Endodermal cell (in vitro differentiated cells): Measurements from ENCODE around the gene PFKFB2. TPM values are rescaled to one million over a fixed set of nuclear protein-coding genes. Genes with fewer than 3 reads are reported as not detected.

Source experiments
- DNase-seq: peaks from one replicate; pipeline ENCODE4 v3.0.0-alpha.2; 2017
- H3K27ac ChIP-seq: 2 replicates; pipeline ENCODE4 v1.5.1; 2013; ENCODE audit warnings: mild to moderate bottlenecking, low read depth, low read length, moderate library complexity
- H3K27me3 ChIP-seq: 2 replicates; pipeline ENCODE4 v1.6.1; 2013; ENCODE audit warnings: mild to moderate bottlenecking, low read length, moderate library complexity; ENCODE audit not compliant: insufficient read depth, control insufficient read depth, poor library complexity, severe bottlenecking
- H3K36me3 ChIP-seq: 2 replicates; pipeline ENCODE4 v1.7.0; 2013; ENCODE audit warnings: mild to moderate bottlenecking, low read length, moderate library complexity; ENCODE audit not compliant: control insufficient read depth, insufficient read depth
- H3K4me1 ChIP-seq: one replicate; pipeline ENCODE4 v1.7.0; 2013; ENCODE audit warnings: low read length; ENCODE audit not compliant: control insufficient read depth, insufficient read depth
- H3K4me3 ChIP-seq: 2 replicates; pipeline ENCODE4 v1.5.1; 2013; ENCODE audit warnings: mild to moderate bottlenecking, low read length, moderate library complexity
- H3K9ac ChIP-seq: 2 replicates; pipeline ENCODE4 v1.6.1; 2013; ENCODE audit warnings: mild to moderate bottlenecking, low read length, moderate library complexity; ENCODE audit not compliant: poor library complexity, severe bottlenecking; ENCODE audit errors: extremely low read depth
- H3K9me3 ChIP-seq: 2 replicates; pipeline ENCODE4 v1.6.1; 2013; ENCODE audit warnings: mild to moderate bottlenecking, low read length, moderate library complexity; ENCODE audit not compliant: control insufficient read depth
- H3K27ac Mint-ChIP-seq: 2 replicates; pipeline ENCODE4 v1.8.0; 2020; ENCODE audit warnings: mixed read lengths
- H3K27me3 Mint-ChIP-seq: 2 replicates; pipeline ENCODE4 v1.8.0; 2021; ENCODE audit warnings: mild to moderate bottlenecking, mixed read lengths; ENCODE audit not compliant: insufficient read depth
- H3K36me3 Mint-ChIP-seq: 2 replicates; pipeline ENCODE4 v1.8.0; 2020; ENCODE audit warnings: low read depth, mixed read lengths
- H3K4me1 Mint-ChIP-seq: 2 replicates; pipeline ENCODE4 v1.8.0; 2020; ENCODE audit warnings: mixed read lengths
- H3K4me3 Mint-ChIP-seq: 2 replicates; pipeline ENCODE4 v1.8.0; 2020; ENCODE audit warnings: mild to moderate bottlenecking, moderate library complexity, mixed read lengths
- H3K9me3 Mint-ChIP-seq: 2 replicates; pipeline ENCODE4 v1.8.0; 2020; ENCODE audit warnings: mild to moderate bottlenecking, mixed read lengths
- WGBS, 2 experiments: methylation state at CpG; one replicate each; pipeline versions ENCODE4 v1.1.5 to v1.1.7; 2013; ENCODE audit warnings: missing lambda C conversion rate in 2 of 2, mixed read lengths in 1 of 2; ENCODE audit not compliant: insufficient coverage in 1 of 2, insufficient read length in 1 of 2; 5-methylcytosine and 5-hydroxymethylcytosine counted together
- total RNA-seq, 2 donors: library from RNA; stranded (reverse); fragmentation: NEBNext Ultra II Directional in 1 of 2; extraction: Animal tissue kit (Norgen Biotek cat#: 25700) in 1 of 2; gene quantifications; 2 replicates in 1 of 2; 3 replicates in 1 of 2; pipeline ENCODE4 v1.2.1, GENCODE V29; 2021
- TF ChIP-seq, protein P1 (sequence below): fragments of 200-600 bp; sonication (generic); conservative IDR thresholded peaks from 2 replicates; pipeline ENCODE4 v1.5.0; 2021; ENCODE audit warnings: antibody characterized with exemption, mild to moderate bottlenecking

The PFKFB2 gene
- total RNA-seq, 2 donors from 2014 or later = 11.2 to 13.4 TPM

DNA sequence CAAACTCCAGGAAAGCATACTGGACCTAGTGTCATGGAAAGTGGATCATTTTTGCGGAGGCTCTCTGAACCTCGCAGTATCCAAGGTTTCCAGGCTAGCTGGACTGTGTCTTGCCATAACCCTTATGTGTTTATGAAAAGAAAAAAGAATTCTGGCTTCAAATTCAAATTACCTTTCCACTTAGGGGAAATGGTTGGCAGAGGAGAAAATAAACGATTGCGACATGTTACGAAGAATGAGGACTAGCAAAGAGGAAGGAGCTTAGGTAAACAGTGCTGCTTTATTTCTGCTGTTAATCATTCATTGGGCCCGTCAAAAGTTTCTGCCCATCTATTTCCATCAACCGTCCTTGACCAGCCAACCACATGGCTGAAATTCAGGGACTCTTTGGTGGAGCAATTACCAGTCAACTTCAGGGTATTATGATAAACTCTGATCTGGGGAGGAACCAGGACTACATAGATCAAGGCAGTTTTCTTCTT, 50.9 kb downstream of the PFKFB2 start, which contains the start of gene C4BPA:
Gene C4BPA, plus strand, starts transcription at position 342 of the 482 bp plus-strand sequence. CDS start 8,793 bp downstream, outside the sequence.
- no peak within 1 kb of the TSS for H3K4me3 Mint-ChIP-seq
- Histone ChIP-seq H3K9me3 (peaks cover 5% of the 10 kb centered on the region), H3K36me3 (no peaks in the 10 kb centered on the region), H3K4me3 (no peak within 1 kb of the TSS), H3K9ac (no peak within 1 kb of the TSS), H3K4me1 (no peaks in the 10 kb centered on the region), H3K27ac (no peak within 1 kb of the TSS), H3K27me3 (no peaks in the 10 kb centered on the region)
- no peak within 1 kb of the TSS for H3K27ac Mint-ChIP-seq
- TF ChIP-seq, protein P1, sequence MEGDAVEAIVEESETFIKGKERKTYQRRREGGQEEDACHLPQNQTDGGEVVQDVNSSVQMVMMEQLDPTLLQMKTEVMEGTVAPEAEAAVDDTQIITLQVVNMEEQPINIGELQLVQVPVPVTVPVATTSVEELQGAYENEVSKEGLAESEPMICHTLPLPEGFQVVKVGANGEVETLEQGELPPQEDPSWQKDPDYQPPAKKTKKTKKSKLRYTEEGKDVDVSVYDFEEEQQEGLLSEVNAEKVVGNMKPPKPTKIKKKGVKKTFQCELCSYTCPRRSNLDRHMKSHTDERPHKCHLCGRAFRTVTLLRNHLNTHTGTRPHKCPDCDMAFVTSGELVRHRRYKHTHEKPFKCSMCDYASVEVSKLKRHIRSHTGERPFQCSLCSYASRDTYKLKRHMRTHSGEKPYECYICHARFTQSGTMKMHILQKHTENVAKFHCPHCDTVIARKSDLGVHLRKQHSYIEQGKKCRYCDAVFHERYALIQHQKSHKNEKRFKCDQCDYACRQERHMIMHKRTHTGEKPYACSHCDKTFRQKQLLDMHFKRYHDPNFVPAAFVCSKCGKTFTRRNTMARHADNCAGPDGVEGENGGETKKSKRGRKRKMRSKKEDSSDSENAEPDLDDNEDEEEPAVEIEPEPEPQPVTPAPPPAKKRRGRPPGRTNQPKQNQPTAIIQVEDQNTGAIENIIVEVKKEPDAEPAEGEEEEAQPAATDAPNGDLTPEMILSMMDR = no peak
- peaks cover 4% of the 10 kb centered on the region for H3K9me3 Mint-ChIP-seq
- 82 to 96% methylated on average over 4 to 7 of the region's 7 CpGs for WGBS, 2 experiments
- H3K36me3 Mint-ChIP-seq = no peaks in the 10 kb centered on the region
- DNase-seq = no peak
- H3K4me1 Mint-ChIP-seq = peaks cover 5% of the 10 kb centered on the region
- H3K27me3 Mint-ChIP-seq = peaks cover 3% of the 10 kb centered on the region

DNA sequence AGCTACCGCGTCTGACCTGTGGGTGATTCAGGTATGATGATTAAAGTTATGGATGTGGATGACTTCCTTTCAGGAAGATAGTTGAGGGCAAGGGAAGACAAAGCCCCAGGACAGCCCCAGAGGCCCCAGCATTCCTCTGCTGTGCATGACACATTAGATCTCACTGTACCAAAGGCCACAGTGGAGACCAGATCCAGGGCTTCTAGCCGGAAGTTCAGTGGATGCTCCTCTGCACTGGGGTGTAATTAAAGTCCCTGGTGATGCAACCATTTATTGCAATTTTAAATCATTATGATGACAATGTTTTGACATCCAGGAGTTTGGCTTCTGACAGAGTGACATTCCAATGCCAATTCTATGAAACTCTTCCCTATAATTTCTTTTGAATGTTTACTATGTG, 55.9 kb downstream of the PFKFB2 start:
- Histone ChIP-seq H3K27me3 (no peaks in the 10 kb centered on the region), H3K4me3 (no peak overlapping the region), H3K9me3 (no peaks in the 10 kb centered on the region), H3K36me3 (no peaks in the 10 kb centered on the region), H3K27ac (no peak overlapping the region), H3K4me1 (no peaks in the 10 kb centered on the region), H3K9ac (no peak overlapping the region)
- 89 to 95% methylated on average over 3 of the region's 3 CpGs for WGBS, 2 experiments
- H3K36me3 Mint-ChIP-seq = no peaks in the 10 kb centered on the region
- no peak overlapping the region for H3K27ac Mint-ChIP-seq
- no peak overlapping the region for H3K4me3 Mint-ChIP-seq
- no peak for DNase-seq
- no peaks in the 10 kb centered on the region for H3K27me3 Mint-ChIP-seq
- no peaks in the 10 kb centered on the region for H3K9me3 Mint-ChIP-seq
- TF ChIP-seq, protein P1 = no peak
- peaks cover 5% of the 10 kb centered on the region for H3K4me1 Mint-ChIP-seq

DNA sequence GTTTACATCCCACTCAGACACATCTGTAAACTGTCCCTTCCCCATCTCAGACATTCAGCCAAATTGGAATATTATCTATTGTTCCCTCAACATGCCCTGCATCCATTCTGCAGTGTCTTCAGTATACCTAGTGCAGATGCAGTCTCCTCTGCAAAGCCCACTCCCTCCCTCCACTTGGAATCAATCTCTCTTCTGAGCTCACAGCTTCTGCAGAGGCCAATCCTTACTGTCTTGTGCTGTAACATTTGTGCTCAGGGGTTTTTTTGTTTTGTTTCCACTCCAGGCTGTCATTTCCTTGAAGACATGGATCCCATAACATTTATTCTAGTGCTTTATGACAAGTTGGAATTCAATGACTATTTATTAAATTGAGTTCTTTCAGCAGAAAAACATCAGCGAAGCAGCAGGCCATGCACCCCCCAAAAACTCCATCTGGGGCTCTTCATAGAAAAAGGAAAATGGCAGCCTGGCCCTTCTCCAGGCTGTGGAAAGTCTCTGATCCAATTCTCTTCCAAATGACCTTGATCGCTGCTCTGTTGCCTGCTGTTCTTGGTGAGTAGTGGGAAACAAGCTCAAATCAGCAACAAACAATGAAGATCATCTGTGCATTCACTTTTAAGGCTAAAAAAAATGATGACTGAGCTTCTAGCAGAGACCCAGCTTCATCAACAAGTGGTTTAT, 59.7 kb downstream of the PFKFB2 start:
- no peaks in the 10 kb centered on the region for H3K36me3 Mint-ChIP-seq
- H3K27ac Mint-ChIP-seq = no peak overlapping the region
- no peaks in the 10 kb centered on the region for H3K4me1 ChIP-seq
- no peak overlapping the region for H3K27ac ChIP-seq
- no peaks in the 10 kb centered on the region for H3K9me3 Mint-ChIP-seq
- no peak for DNase-seq
- no peaks in the 10 kb centered on the region for H3K27me3 Mint-ChIP-seq
- no peaks in the 10 kb centered on the region for H3K36me3 ChIP-seq
- H3K27me3 ChIP-seq = no peaks in the 10 kb centered on the region
- H3K9ac ChIP-seq = no peak overlapping the region
- H3K9me3 ChIP-seq = no peaks in the 10 kb centered on the region
- TF ChIP-seq, protein P1 = no peak
- WGBS, 2 experiments = 90 to 100% methylated on average over 2 of the region's 2 CpGs
- H3K4me3 Mint-ChIP-seq = no peak overlapping the region
- H3K4me1 Mint-ChIP-seq = no peaks in the 10 kb centered on the region
- no peak overlapping the region for H3K4me3 ChIP-seq
